AG10803 (cell line): ENCODE measurements around the gene C16orf89.
A peak's percentile ranks its signal among the peaks of the same experiment; 100 is the strongest.

Experiments
- DNase-seq: peaks from one replicate; pipeline ENCODE4 v3.0.0; 2010; ENCODE audit warnings: low read depth
- H3K4me3 ChIP-seq: 2 replicates; pipeline ENCODE4 v1.5.1; 2011; ENCODE audit warnings: mild to moderate bottlenecking, low read length, control low read depth
- TF ChIP-seq, protein P1 (sequence below): conservative IDR thresholded peaks from 2 replicates; pipeline ENCODE4 v1.5.1; 2011; ENCODE audit warnings: mild to moderate bottlenecking, low read length, control low read depth, inconsistent platforms

C16orf89 gene

DNA sequence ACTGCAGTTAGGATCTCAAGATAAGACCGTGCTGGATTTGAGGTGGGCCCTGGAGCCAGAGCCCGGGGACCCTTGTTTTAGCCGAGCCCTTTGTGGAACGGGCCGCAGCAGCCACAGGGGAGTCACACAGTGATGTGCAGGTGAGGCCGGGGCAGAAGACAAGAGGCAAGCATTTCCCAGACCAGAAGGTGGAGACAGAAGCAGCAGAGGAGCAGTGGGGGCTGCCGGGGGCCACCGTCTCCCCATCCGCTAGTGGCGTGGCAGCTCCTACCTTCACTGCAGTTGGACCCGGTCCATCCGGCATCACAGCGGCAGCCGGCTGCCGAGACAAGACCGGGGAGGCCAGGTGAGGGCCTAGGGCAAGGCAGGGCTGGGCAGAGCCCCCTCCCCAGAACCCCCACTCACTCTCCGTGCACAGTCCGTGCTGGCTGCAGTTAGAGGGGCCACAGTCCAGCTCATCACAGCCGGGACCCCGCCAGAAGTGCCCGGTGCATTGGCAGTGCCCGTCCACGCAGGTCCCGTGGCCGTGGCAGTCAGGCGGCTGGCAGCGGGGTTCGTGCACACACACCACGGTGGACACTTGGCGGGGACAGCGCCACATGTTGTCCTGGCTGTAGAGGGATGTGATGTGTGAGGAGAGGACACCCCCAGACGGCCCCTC lies 38.1 kb downstream of the C16orf89 start:
- no peak overlapping the region for H3K4me3 ChIP-seq
- TF ChIP-seq, protein P1, sequence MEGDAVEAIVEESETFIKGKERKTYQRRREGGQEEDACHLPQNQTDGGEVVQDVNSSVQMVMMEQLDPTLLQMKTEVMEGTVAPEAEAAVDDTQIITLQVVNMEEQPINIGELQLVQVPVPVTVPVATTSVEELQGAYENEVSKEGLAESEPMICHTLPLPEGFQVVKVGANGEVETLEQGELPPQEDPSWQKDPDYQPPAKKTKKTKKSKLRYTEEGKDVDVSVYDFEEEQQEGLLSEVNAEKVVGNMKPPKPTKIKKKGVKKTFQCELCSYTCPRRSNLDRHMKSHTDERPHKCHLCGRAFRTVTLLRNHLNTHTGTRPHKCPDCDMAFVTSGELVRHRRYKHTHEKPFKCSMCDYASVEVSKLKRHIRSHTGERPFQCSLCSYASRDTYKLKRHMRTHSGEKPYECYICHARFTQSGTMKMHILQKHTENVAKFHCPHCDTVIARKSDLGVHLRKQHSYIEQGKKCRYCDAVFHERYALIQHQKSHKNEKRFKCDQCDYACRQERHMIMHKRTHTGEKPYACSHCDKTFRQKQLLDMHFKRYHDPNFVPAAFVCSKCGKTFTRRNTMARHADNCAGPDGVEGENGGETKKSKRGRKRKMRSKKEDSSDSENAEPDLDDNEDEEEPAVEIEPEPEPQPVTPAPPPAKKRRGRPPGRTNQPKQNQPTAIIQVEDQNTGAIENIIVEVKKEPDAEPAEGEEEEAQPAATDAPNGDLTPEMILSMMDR: no peak
- no peak for DNase-seq

DNA sequence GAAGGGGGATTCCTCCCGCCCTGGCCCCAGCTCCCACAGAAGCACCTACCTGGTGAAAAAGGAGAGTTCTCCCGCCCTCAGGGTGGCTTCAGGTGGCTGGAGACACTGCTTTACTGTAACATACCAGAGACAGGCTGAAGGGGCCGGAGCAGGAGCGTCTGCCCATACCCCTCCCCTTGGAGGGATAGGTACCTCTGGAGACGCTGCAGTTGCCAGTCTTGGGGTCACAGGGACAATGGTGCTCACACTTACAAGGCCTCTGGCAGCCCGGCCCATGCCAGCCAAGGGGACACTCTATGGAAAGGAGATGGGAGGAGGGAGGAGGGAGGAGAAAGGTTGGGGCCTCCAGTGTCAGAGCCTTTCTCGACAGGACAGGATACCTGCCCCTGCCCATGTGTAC lies 38.7 kb downstream of the C16orf89 start:
- no peak for DNase-seq
- no peak overlapping the region for H3K4me3 ChIP-seq
- TF ChIP-seq, protein P1: no peak

DNA sequence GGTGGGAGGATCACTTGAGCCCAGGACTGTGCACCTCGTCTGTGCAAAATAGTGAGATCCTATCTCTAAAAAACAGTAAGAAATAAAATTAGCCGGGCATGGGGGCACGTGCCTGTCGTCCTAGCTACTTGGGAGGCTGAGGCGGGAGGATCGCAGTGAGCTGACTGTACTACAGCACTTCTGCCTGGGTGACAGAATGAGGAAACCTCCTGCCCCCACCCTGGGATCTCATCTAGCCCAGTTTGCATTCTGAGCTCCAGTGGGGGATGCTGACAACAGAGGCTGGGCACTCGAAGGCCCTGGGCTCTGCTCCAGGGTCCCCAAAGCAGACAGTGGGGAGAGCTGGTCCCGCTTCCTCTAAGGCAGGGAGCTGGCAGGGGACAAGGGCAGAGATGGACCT lies 39.1 kb downstream of the C16orf89 start:
- TF ChIP-seq, protein P1: no peak
- no peak overlapping the region for H3K4me3 ChIP-seq
- no peak for DNase-seq

DNA sequence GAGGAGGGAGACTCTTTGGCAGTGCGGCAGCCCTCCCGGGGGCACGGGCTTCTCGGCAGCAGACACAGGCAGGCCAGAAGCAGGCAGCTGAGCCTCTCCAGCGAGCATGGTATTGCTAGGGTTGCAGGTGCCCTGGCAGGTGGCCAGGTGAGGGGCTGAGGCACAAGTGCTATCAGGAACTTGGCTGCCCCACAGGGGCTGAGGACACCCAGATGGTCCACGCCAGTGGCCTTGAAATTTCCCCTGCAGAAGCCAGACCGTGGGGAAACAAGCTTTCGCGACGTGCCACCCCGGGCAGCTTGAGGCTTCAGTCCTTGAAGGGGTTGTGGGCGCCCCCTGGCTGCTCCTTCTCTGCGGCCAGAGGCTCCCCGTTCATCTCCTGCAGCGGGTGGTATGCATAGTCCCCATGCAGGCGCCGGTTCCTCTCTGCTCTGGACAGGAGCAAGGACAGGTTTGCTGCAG lies 40.6 kb downstream of the C16orf89 start:
- no peak for DNase-seq
- H3K4me3 ChIP-seq: no peak overlapping the region
- TF ChIP-seq, protein P1: peak; percentile 19; the same call in 1 of the 2 replicates

DNA sequence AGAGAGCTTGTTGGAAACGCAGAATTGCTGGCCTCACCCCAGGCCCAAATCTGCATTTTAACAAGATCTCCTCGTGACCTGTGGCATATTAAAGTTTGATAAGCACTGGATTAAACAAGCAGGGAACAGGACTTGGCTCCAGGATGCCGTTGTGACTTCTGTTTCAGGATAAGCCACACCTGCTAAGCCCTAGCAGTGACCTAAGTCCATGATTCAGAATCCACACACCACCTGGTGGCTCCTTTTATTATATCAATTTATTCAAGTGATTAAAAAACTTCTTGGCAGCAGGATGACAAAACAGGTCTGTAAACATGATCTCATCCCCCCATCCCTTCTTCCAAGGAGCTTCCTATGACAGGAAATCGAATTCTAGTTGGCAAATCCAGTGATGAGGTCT lies 41.1 kb downstream of the C16orf89 start:
- DNase-seq: no peak
- TF ChIP-seq, protein P1: no peak
- no peak overlapping the region for H3K4me3 ChIP-seq

DNA sequence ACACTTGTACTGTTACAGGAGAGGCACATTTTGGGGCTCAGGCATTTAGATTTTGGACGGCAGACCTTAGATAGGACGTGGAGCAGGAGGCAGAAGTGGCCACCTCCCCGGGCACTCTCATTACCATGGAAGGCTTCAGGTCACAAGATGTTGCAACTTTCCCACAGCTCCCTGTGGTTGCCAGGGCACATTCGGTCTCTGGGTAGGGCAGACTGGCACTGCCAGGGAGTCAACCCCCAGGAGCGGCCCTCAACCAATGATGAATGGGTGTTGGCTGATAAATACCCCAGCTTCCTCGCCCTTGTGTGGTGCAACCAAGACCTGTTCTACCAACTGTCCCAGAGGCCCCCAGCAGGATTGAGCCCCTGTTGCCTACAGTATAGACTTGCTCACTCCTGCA lies 43.2 kb downstream of the C16orf89 start:
- DNase-seq: no peak
- H3K4me3 ChIP-seq: no peak overlapping the region
- TF ChIP-seq, protein P1: no peak

DNA sequence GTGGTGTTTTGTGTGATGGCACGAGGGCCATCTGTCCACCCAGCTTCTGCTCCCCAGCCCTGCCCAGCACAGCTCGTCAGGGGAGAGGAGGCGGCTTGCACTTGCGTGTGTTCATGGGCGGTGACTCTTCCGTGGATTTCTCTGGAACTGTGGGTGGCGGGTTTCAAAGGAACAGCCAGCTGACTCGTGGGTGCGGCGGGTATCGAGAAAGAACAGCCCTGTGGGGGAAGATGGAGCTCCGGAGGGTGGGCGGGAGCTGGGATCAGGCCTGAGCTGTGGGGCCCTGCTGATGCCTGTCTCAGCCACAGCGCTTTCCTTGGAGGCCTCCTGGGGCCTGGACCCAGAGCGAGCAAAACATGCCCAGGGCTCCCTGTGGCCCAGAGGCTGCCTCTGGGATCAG lies 45.2 kb downstream of the C16orf89 start:
- TF ChIP-seq, protein P1: no peak
- DNase-seq: no peak
- H3K4me3 ChIP-seq: no peak overlapping the region
